Fibroblast of villous mesenchyme (primary cell): Measurements from ENCODE around the gene COL4A2. TPM values are rescaled to one million over a fixed set of nuclear protein-coding genes. Genes with fewer than 3 reads are reported as not detected.
A peak's percentile ranks its signal among the peaks of the same experiment; 100 is the strongest.

ENCODE experiments used
- DNase-seq: peaks from one replicate; pipeline ENCODE4 v3.0.0-alpha.2; 2010; ENCODE audit warnings: low read depth
- H3K4me3 ChIP-seq: 2 replicates; pipeline ENCODE4 v1.5.1; 2011; ENCODE audit warnings: low read depth, mild to moderate bottlenecking, low read length
- CTCF ChIP-seq: IDR thresholded peaks from 2 replicates; pipeline ENCODE4 v1.5.1; 2012; ENCODE audit warnings: low read depth, mild to moderate bottlenecking, low read length; ENCODE audit not compliant: insufficient read depth
- total RNA-seq: library from RNA; depleted of rRNA; stranded (reverse); fragments of >200 nt; gene quantifications from 2 replicates; pipeline ENCODE4 v1.2.3, GENCODE V29; 2012

Gene COL4A2
- total RNA-seq, 1 donor, result 756 TPM

GRCh38 chr13:110341445-110342244 is 34.6 kb downstream of the COL4A2 start:
- peak; percentile 87 for DNase-seq
- no peak for TF ChIP-seq CTCF
- peak overlapping the region; percentile 4 for H3K4me3 ChIP-seq

- H3K4me3 ChIP-seq, result no peak overlapping the region
- DNase-seq, result no peak
- no peak for TF ChIP-seq CTCF
Observed at GRCh38 chr13:110342474-110342873, 35.4 kb downstream of the COL4A2 start.

- no peak overlapping the region for H3K4me3 ChIP-seq
- no peak for TF ChIP-seq CTCF
- DNase-seq, result no peak
Observed at GRCh38 chr13:110343241-110343865, 36.3 kb downstream of the COL4A2 start.

GRCh38 chr13:110344320-110344719 is 37.2 kb downstream of the COL4A2 start:
- no peak for DNase-seq
- TF ChIP-seq CTCF, result no peak
- H3K4me3 ChIP-seq, result no peak overlapping the region

- H3K4me3 ChIP-seq, result no peak overlapping the region
- TF ChIP-seq CTCF, result no peak
- no peak for DNase-seq
Observed at GRCh38 chr13:110345266-110345665, 38.2 kb downstream of the COL4A2 start.

GRCh38 chr13:110345701-110346100 is 38.6 kb downstream of the COL4A2 start:
- no peak for TF ChIP-seq CTCF
- no peak overlapping the region for H3K4me3 ChIP-seq
- DNase-seq, result no peak
